Gastrocnemius medialis (tissue), 4 donors: ENCODE results near the gene TBC1D23. TPM values are rescaled to one million over a fixed set of nuclear protein-coding genes. Genes with fewer than 3 reads are reported as not detected.
A peak's percentile ranks its signal among the peaks of the same experiment; 100 is the strongest.
"Not testable (repeated sequence)": the region's sequence is repeated elsewhere in the genome, so short reads cannot be mapped to it uniquely, and the experiment has no call there.

Experiments used
- ATAC-seq, 2 donors: fragments of 150-250 bp; one replicate each; pipeline ENCODE4 v1.9.1; 2016
- DNase-seq, 2 donors: peaks; one replicate each; pipeline ENCODE4 v3.0.0-alpha.2; 2019
- H3K27ac ChIP-seq, 4 donors: fragments of 200-600 bp; sonication (generic); 1 replicate in 1 of 4; 2 replicates in 3 of 4; pipeline ENCODE4 v1.5.1; 2016 to 2018; ENCODE audit warnings: mild to moderate bottlenecking in 2 of 4, moderate library complexity in 1 of 4
- H3K27me3 ChIP-seq, 3 donors: fragments of 200-600 bp; sonication (generic) in 2 of 3; 1 replicate in 1 of 3; 2 replicates in 2 of 3; pipeline versions ENCODE4 v1.5.1 to v1.6.0; 2016 to 2019; ENCODE audit warnings: mild to moderate bottlenecking in 1 of 3, moderate library complexity in 1 of 3
- H3K36me3 ChIP-seq, 2 donors: fragments of 200-600 bp; sonication (generic) in 1 of 2; one replicate each; pipeline ENCODE4 v1.5.1; 2017 to 2018
- H3K4me1 ChIP-seq, 2 donors: fragments of 200-600 bp; sonication (generic) in 1 of 2; one replicate each; pipeline ENCODE4 v1.5.1; 2016 to 2017; ENCODE audit warnings: mild to moderate bottlenecking in 2 of 2
- H3K4me3 ChIP-seq, 4 donors: fragments of 200-600 bp; sonication (generic) in 3 of 4; 1 replicate in 1 of 4; 2 replicates in 3 of 4; pipeline ENCODE4 v1.5.1; 2016 to 2019; ENCODE audit warnings: mild to moderate bottlenecking in 2 of 4
- H3K9me3 ChIP-seq, 3 donors: fragments of 200-600 bp; sonication (generic) in 2 of 3; 1 replicate in 1 of 3; 2 replicates in 2 of 3; pipeline ENCODE4 v1.5.1; 2016 to 2019
- CTCF ChIP-seq, 5 experiments: fragments of 450-650 bp in 3 of 5; fragments of 200-600 bp in 2 of 5; sonication (generic) in 2 of 5; IDR thresholded peaks in 4 of 5; conservative IDR thresholded peaks in 1 of 5; 1 replicate in 4 of 5; 2 replicates in 1 of 5; pipeline ENCODE4 v1.5.1; 2016 to 2019; ENCODE audit warnings: antibody characterized with exemption in 5 of 5, mild to moderate bottlenecking in 3 of 5, moderate library complexity in 3 of 5
- POLR2A ChIP-seq, 2 donors: fragments of 450-650 bp; IDR thresholded peaks; one replicate each; pipeline ENCODE4 v1.6.1; 2017; ENCODE audit warnings: antibody characterized with exemption in 2 of 2, mild to moderate bottlenecking in 2 of 2, moderate library complexity in 2 of 2
- in situ Hi-C, 4 donors: fragments of 200-750 bp; cut with MboI; loops; one replicate each; pipeline versions ENCODE4 v1.15.0 to v1.8.0; 2017; ENCODE audit warnings: low sequenced_read_pairs in 4 of 4
- intact Hi-C: fragments of 100-400 bp; cut with DNase I; formaldehyde crosslinking; loops from one replicate; pipeline ENCODE4 v1.15.1; 2023; ENCODE audit warnings: low total_unique reads
- total RNA-seq, 4 donors: library from RNA; depleted of rRNA; stranded (reverse); fragments of >200 nt; gene quantifications; one replicate each; pipeline versions ENCODE4 v1.1.0 to v1.2.3, GENCODE V29; 2016

TBC1D23 gene
- total RNA-seq, 4 donors from 2014 or later, result 14.2 to 56.4 (median 45.0) TPM

GRCh38 chr3:100334488-100335351 lies 73.9 kb downstream of the TBC1D23 start, which contains the start of gene NIT2:
Gene NIT2 (plus strand): TSS chr3:100334757. CDS start chr3:100334792, 35 bp downstream.
- Histone ChIP-seq H3K36me3 (peaks cover 0 to 7% of the 10 kb centered on the region in 2 donors), H3K27me3 (no peaks in the 10 kb centered on the region), H3K9me3 (no peaks in the 10 kb centered on the region), H3K4me3 (peak within 1 kb of the TSS; percentile 59 to 68 (median 64)), H3K27ac (peak within 1 kb of the TSS; percentile 85 to 89 (median 88)), H3K4me1 (peaks cover 0 to 10% of the 10 kb centered on the region in 2 donors)
- ATAC-seq (peak; percentile 89 to 91), DNase-seq (peak; percentile 69 to 85)
- in situ Hi-C loops (loop anchor here in 1 of 4 donors (25.0 kb wide), 1 partner anchor 253 kb away; no protein-coding TSS in a partner anchor), intact Hi-C loops (loop anchor here (1.0 to 10.0 kb wide), 4 partner anchors 67 to 517 kb away; partner anchors contain the start of genes CMSS1, LNP1, TBC1D23 and TOMM70)
- TF ChIP-seq POLR2A (IDR thresholded peaks at IDR 0.05) (peak; percentile 76 to 78), CTCF (IDR thresholded peaks at IDR 0.05 in 4 of 5, conservative IDR thresholded peaks at IDR 0.05 in 1 of 5) (peak in 1 of 5 experiments; percentile 15)

DNA sequence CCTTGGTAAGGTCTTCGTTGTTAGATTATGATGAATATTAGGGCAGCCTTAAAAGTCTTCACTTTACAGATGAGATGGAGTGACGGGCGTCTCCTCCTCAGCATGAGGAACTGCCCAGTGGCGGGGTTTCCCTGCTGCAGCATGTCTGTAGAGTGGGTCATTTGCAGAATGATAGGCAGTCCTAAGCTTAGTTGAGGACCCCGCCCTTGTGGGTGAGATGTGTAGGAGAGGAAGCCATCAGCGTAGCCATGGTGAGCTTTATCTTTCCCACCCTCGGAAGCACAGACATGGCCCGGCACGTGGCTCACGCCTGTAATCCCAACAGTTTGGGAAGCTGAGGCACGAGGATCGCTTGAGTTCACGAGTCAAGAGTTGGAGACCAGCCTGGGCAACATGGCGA lies 74.6 kb downstream of the TBC1D23 start:
- Histone ChIP-seq H3K4me1 (peaks cover 0 to 10% of the 10 kb centered on the region in 2 donors), H3K4me3 (peak overlapping the region; percentile 59 to 68 (median 64)), H3K9me3 (no peaks in the 10 kb centered on the region), H3K36me3 (peaks cover 0 to 13% of the 10 kb centered on the region in 2 donors), H3K27ac (peak overlapping the region; percentile 85 to 89 (median 88)), H3K27me3 (no peaks in the 10 kb centered on the region)
- in situ Hi-C loops, result loop anchor here in 1 of 4 donors (25.0 kb wide), 1 partner anchor 252 kb away; no protein-coding TSS in a partner anchor
- intact Hi-C loops, result loop anchor here (10.0 kb wide), 1 partner anchor 241 kb away; no protein-coding TSS in a partner anchor
- no peak for ATAC-seq
- peak in 1 of 2 donors; percentile 25 for DNase-seq
- TF ChIP-seq POLR2A (IDR thresholded peaks at IDR 0.05) (no peak), CTCF (IDR thresholded peaks at IDR 0.05 in 4 of 5, conservative IDR thresholded peaks at IDR 0.05 in 1 of 5) (no peak)

DNA sequence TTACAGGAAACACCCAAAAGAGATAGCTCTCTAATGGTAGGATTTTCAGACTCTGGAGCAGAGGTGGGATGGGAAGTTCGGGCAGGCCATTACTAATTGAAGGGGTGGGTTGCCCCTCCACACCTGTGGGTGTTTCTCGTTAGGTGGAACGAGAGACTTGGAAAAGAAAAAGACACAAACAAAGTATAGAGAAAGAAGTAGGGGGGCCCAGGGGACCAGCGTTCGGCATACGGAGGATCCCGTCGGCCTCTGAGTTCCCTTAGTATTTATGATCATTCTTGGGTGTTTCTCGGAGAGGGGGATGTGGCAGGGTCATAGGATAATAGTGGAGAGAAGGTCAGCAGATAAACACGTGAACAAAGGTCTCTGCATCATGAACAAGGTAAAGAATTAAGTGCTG lies 75.4 kb downstream of the TBC1D23 start:
- H3K9me3 ChIP-seq, H3K4me3 ChIP-seq, DNase-seq, H3K4me1 ChIP-seq, H3K27me3 ChIP-seq, ATAC-seq: not testable (repeated sequence)
- in situ Hi-C loops (loop anchor here in 1 of 4 donors (25.0 kb wide), 1 partner anchor 251 kb away; no protein-coding TSS in a partner anchor), intact Hi-C loops (loop anchor here (10.0 kb wide), 1 partner anchor 241 kb away; no protein-coding TSS in a partner anchor)
- peaks cover 0 to 19% of the 10 kb centered on the region in 2 donors for H3K36me3 ChIP-seq
- peak overlapping the region; percentile 85 to 89 (median 88) for H3K27ac ChIP-seq

GRCh38 chr3:100338911-100339310 lies 78.1 kb downstream of the TBC1D23 start:
- no peak for ATAC-seq
- in situ Hi-C loops (loop anchor here in 1 of 4 donors (25.0 kb wide), 1 partner anchor 248 kb away; no protein-coding TSS in a partner anchor), intact Hi-C loops (loop anchor here (10.0 kb wide), 1 partner anchor 244 kb away; no protein-coding TSS in a partner anchor)
- H3K4me3 ChIP-seq, result no peak overlapping the region
- peaks cover 0 to 46% of the 10 kb centered on the region in 2 donors for H3K36me3 ChIP-seq
- DNase-seq, result no peak
- no peak overlapping the region for H3K27ac ChIP-seq
- TF ChIP-seq CTCF (IDR thresholded peaks at IDR 0.05 in 4 of 5, conservative IDR thresholded peaks at IDR 0.05 in 1 of 5) (no peak), POLR2A (IDR thresholded peaks at IDR 0.05) (no peak)
- peaks cover 0 to 10% of the 10 kb centered on the region in 2 donors for H3K4me1 ChIP-seq
- no peaks in the 10 kb centered on the region for H3K9me3 ChIP-seq
- H3K27me3 ChIP-seq, result no peaks in the 10 kb centered on the region
